DOHH2 (cell line): ENCODE results near the gene ABCB11.

ENCODE experiments used
- CTCF ChIP-seq: fragments of 200-600 bp; sonication (generic); IDR thresholded peaks from one replicate; pipeline ENCODE4 v1.5.1; 2014; ENCODE audit warnings: antibody characterized with exemption, mild to moderate bottlenecking, low read depth, low read length; ENCODE audit not compliant: poor library complexity, severe bottlenecking
- EZH2phosphoT487 ChIP-seq: fragments of 200-600 bp; sonication (generic); IDR thresholded peaks from 2 replicates; pipeline ENCODE4 v1.6.1; 2017; ENCODE audit warnings: borderline replicate concordance, mild to moderate bottlenecking, antibody characterized with exemption, low read length, moderate library complexity, mixed read lengths

- TF ChIP-seq EZH2phosphoT487 (no peak), CTCF (no peak)
Measured at GRCh38 chr2:168997118-168997521, 34.0 kb downstream of the ABCB11 start.
